WTC11 (cell line): ENCODE measurements around the gene TSHZ3. TPM values are rescaled to one million over a fixed set of nuclear protein-coding genes. Genes with fewer than 3 reads are reported as not detected.

Experiments used
- AFF4 ChIP-seq: sonication (generic); formaldehyde crosslinking; IDR thresholded peaks from 2 replicates; pipeline ENCODE4 v1.8.1; 2023; ENCODE audit warnings: mild to moderate bottlenecking, missing genetic modification reagents, borderline replicate concordance
- ARID4B ChIP-seq: sonication (generic); formaldehyde crosslinking; IDR thresholded peaks from 2 replicates; pipeline ENCODE4 v1.8.0; 2023; ENCODE audit warnings: missing genetic modification reagents, mild to moderate bottlenecking, borderline replicate concordance
- ATF6 ChIP-seq: sonication (generic); formaldehyde crosslinking; IDR thresholded peaks from 2 replicates; pipeline ENCODE4 v1.8.1; 2023; ENCODE audit warnings: mild to moderate bottlenecking, missing genetic modification reagents
- CDX4 ChIP-seq: fragments of 250-450 bp; sonication (Bioruptor Pico); IDR thresholded peaks from 2 replicates; pipeline ENCODE4 v1.9.0; 2021; ENCODE audit warnings: moderate library complexity, mild to moderate bottlenecking, inconsistent platforms, borderline replicate concordance
- FOXJ3 ChIP-seq: sonication (generic); formaldehyde crosslinking; IDR thresholded peaks from 2 replicates; pipeline ENCODE4 v1.9.0; 2021; ENCODE audit warnings: missing genetic modification reagents, mild to moderate bottlenecking, borderline replicate concordance
- JUN ChIP-seq: sonication (generic); formaldehyde crosslinking; IDR thresholded peaks from 2 replicates; pipeline ENCODE4 v1.8.0; 2023; ENCODE audit warnings: mild to moderate bottlenecking, missing genetic modification reagents
- SOX15 ChIP-seq: fragments of 250-450 bp; sonication (Bioruptor Pico); IDR thresholded peaks from 2 replicates; pipeline ENCODE4 v1.9.0; 2021; ENCODE audit warnings: mild to moderate bottlenecking
- STAT6 ChIP-seq: sonication (generic); formaldehyde crosslinking; conservative IDR thresholded peaks from 2 replicates; pipeline ENCODE4 v1.8.1; 2023; ENCODE audit warnings: mild to moderate bottlenecking, low read depth, missing genetic modification reagents, moderate library complexity
- TP53 ChIP-seq: sonication (generic); formaldehyde crosslinking; IDR thresholded peaks from 2 replicates; pipeline ENCODE4 v1.8.1; 2023; ENCODE audit warnings: mild to moderate bottlenecking, missing genetic modification reagents
- ZNF121 ChIP-seq: sonication (generic); formaldehyde crosslinking; IDR thresholded peaks from 2 replicates; pipeline ENCODE4 v1.8.0; 2023; ENCODE audit warnings: missing genetic modification reagents
- ZNF425 ChIP-seq: fragments of 250-450 bp; sonication (Bioruptor Pico); conservative IDR thresholded peaks from 2 replicates; pipeline ENCODE4 v1.9.0; 2021; ENCODE audit warnings: mild to moderate bottlenecking
- ZNF671 ChIP-seq: fragments of 250-450 bp; sonication (Bioruptor Pico); IDR thresholded peaks from 2 replicates; pipeline ENCODE4 v1.8.0; 2021; ENCODE audit warnings: mild to moderate bottlenecking
- total RNA-seq: library from RNA; stranded (reverse); gene quantifications from 3 replicates; pipeline ENCODE4 v1.2.3, GENCODE V29; 2021

The TSHZ3 gene
- total RNA-seq, 1 experiment from 2014 or later: 21.4 TPM

- TF ChIP-seq ARID4B (CRISPR knock-in tag): no peak
- TF ChIP-seq STAT6 (CRISPR knock-in tag): no peak
- no peak for TF ChIP-seq AFF4
- no peak for TF ChIP-seq ZNF121 (CRISPR knock-in tag)
- TF ChIP-seq JUN (CRISPR knock-in tag): no peak
- TF ChIP-seq SOX15 (CRISPR knock-in tag): no peak
- no peak for TF ChIP-seq ATF6
- TF ChIP-seq CDX4: no peak
- TF ChIP-seq ZNF425 (CRISPR knock-in tag): no peak
- TF ChIP-seq FOXJ3: no peak
- TF ChIP-seq TP53 (CRISPR knock-in tag): no peak
- no peak for TF ChIP-seq ZNF671 (CRISPR knock-in tag)
These were observed 8.1 kb upstream of the TSHZ3 start (continued) for GRCh38 chr19:31357315-31357673.
